ENCODE measurements around the gene PDPK1. TPM values are rescaled to one million over a fixed set of nuclear protein-coding genes. Genes with fewer than 3 reads are reported as not detected.
"Not testable (repeated sequence)": the region's sequence is repeated elsewhere in the genome, so short reads cannot be mapped to it uniquely, and the experiment has no call there.

PDPK1 gene
- total RNA-seq, 4 donors from 2014 or later: 39.6 to 96.9 (median 69.5) TPM

GRCh38 chr16:2577044-2577443 lies 39.2 kb downstream of the PDPK1 start:
- H3K4me1 ChIP-seq; intact Hi-C loops (cut with DNase I; ENCODE audit: low total_unique reads); DNase-seq; H3K36me3 ChIP-seq; H3K27ac ChIP-seq; H3K27me3 ChIP-seq; H3K9me3 ChIP-seq; H3K4me3 ChIP-seq: not testable (repeated sequence)
- in situ Hi-C loops (cut with MboI; ENCODE audit: low pct_ligation_motif_present in 1 of 4, low pct_unique_long_range_greater_than_20kb in 1 of 4, low sequenced_read_pairs in 3 of 4): loop anchor here in 1 of 4 donors (25.0 kb wide), 1 partner anchor 140 kb away; the partner anchor contains the start of gene CCNF
- WGBS, 2 donors (ENCODE audit: low coverage in 1 of 2): 100% methylated on average over 1 of the region's 26 CpGs; no CpG with 5 or more reads in 1 of the 2 donors

DNA sequence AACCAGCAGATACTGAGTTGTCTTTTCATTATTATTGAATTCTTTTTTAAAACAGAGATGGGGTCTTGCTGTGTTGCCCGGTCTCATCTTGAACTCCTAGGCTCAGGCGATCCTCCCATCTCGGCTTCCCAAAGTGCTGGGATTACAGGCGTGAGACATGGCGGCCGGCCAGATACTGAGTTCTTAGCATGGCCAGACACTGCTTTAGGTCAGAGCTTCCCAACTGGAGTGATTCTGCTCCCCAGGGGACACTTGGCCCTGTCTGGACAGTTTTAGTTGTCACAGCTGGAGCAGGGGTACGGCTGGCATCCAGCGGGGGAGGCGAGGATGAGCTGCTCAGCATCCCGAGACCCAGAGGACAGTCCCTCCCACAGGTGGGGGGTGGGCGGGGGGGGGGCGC lies 41.1 kb downstream of the PDPK1 start:
- intact Hi-C loops (cut with DNase I; ENCODE audit: low total_unique reads); H3K4me1 ChIP-seq; H3K9me3 ChIP-seq; DNase-seq; H3K4me3 ChIP-seq; H3K27ac ChIP-seq; H3K36me3 ChIP-seq; H3K27me3 ChIP-seq: not testable (repeated sequence)
- no CpG with 5 or more reads among the region's 12 CpGs for WGBS, 2 donors (ENCODE audit: low coverage in 1 of 2)
- in situ Hi-C loops (cut with MboI; ENCODE audit: low pct_ligation_motif_present in 1 of 4, low pct_unique_long_range_greater_than_20kb in 1 of 4, low sequenced_read_pairs in 3 of 4): loop anchor here in 1 of 4 donors (25.0 kb wide), 1 partner anchor 142 kb away; the partner anchor contains the start of gene CCNF

- H3K36me3 ChIP-seq; H3K27ac ChIP-seq; H3K9me3 ChIP-seq; DNase-seq; H3K4me3 ChIP-seq; H3K27me3 ChIP-seq; H3K4me1 ChIP-seq; intact Hi-C loops (cut with DNase I; ENCODE audit: low total_unique reads): not testable (repeated sequence)
- in situ Hi-C loops (cut with MboI; ENCODE audit: low pct_ligation_motif_present in 1 of 4, low pct_unique_long_range_greater_than_20kb in 1 of 4, low sequenced_read_pairs in 3 of 4): loop anchor here in 1 of 4 donors (25.0 kb wide), 1 partner anchor 143 kb away; the partner anchor contains the start of gene CCNF
- WGBS, 2 donors (ENCODE audit: low coverage in 1 of 2): 75% methylated on average over 6 of the region's 11 CpGs; no CpG with 5 or more reads in 1 of the 2 donors
Measured at GRCh38 chr16:2580143-2580542, 42.3 kb downstream of the PDPK1 start.

DNA sequence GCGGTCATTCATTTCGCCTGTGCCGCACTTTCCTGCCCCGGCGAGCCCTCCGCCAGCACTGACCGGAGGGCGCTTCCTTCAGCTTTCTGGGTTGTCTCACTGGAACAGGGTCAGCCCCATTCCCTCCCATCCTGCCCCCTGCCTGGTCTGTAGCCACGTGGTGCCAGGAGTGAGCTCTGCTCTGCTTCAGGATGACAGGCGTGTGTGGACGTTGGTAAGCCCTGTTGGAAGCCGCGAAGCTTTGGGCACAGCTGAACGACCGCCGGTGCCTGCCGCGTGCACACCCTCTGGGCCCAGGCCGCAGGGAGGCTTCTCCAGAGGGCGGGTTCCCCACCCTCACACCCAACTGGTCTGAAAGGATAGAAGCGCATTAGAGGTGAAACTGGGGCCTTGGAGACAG lies 43.0 kb downstream of the PDPK1 start:
- intact Hi-C loops (cut with DNase I; ENCODE audit: low total_unique reads); H3K9me3 ChIP-seq; H3K4me3 ChIP-seq; H3K27ac ChIP-seq; DNase-seq; H3K36me3 ChIP-seq; H3K4me1 ChIP-seq; H3K27me3 ChIP-seq: not testable (repeated sequence)
- no CpG with 5 or more reads among the region's 21 CpGs for WGBS, 2 donors (ENCODE audit: low coverage in 1 of 2)
- in situ Hi-C loops (cut with MboI; ENCODE audit: low pct_ligation_motif_present in 1 of 4, low pct_unique_long_range_greater_than_20kb in 1 of 4, low sequenced_read_pairs in 3 of 4): loop anchor here in 1 of 4 donors (25.0 kb wide), 1 partner anchor 144 kb away; the partner anchor contains the start of gene CCNF

DNA sequence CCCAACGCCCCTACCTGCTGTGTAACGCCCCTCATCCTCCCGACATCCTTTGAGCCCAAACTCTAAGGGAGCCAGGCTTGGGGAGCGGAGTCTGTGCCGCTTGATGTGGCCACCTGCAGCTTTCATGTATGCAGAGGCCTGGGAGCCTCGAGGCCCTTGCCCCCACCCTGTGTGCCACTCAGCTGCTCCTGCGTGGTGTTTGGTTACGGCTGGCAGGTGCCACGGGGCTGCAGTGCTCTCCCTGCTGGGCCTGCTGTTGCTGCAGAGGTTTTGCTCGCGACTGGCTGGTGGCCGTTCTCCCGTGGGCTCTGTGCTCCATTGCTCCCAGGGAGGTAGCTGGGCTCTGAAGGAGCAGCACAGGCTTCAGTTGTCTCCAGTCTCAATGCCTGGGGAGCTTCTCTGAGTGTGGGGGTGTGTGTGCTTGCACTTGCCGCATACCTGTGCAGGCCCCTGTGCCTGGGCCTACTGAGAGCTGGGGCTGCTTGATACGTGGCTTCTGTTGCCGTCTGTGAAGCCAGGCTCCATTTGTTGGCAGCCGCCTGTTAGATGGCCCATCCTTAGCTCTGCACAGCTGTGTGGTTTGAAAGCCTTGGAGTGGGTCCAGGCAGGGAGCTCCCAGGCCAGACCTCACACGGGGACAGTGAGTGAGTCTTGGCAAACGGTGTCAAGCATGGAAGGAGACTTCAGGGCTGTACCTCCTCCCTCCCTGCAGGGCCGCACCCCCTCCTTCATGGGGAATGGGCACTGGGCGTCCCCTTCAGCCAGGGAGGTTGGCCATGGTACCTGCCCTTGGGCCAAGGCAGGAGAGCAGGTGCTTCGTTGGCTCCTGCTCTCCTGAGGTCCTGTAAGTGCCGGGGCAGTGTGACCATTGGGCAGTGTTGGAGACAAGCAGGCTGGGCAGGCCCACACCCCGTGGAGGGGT lies 47.2 kb downstream of the PDPK1 start:
- WGBS, 2 donors (ENCODE audit: low coverage in 1 of 2): 78% methylated on average over 23 of the region's 24 CpGs; no CpG with 5 or more reads in 1 of the 2 donors
- Histone ChIP-seq H3K27ac (no peak overlapping the region), H3K4me3 (no peak overlapping the region), H3K27me3 (no peaks in the 10 kb centered on the region), H3K4me1 (peaks cover 0 to 6% (median 3%) of the 10 kb centered on the region in 4 donors), H3K9me3 (no peaks in the 10 kb centered on the region), H3K36me3 (peaks cover 0 to 42% (median 12%) of the 10 kb centered on the region in 4 donors)
- intact Hi-C loops (cut with DNase I; ENCODE audit: low total_unique reads): no loop called here
- in situ Hi-C loops (cut with MboI; ENCODE audit: low pct_ligation_motif_present in 1 of 4, low pct_unique_long_range_greater_than_20kb in 1 of 4, low sequenced_read_pairs in 3 of 4): loop anchor here in 1 of 4 donors (25.0 kb wide), 1 partner anchor 148 kb away; the partner anchor contains the start of gene CCNF
- no peak for DNase-seq
- TF ChIP-seq POLR2A (IDR thresholded peaks at IDR 0.05): no peak
- TF ChIP-seq EP300 (IDR thresholded peaks at IDR 0.05; ENCODE audit: low read depth): no peak
- TF ChIP-seq, protein P1, sequence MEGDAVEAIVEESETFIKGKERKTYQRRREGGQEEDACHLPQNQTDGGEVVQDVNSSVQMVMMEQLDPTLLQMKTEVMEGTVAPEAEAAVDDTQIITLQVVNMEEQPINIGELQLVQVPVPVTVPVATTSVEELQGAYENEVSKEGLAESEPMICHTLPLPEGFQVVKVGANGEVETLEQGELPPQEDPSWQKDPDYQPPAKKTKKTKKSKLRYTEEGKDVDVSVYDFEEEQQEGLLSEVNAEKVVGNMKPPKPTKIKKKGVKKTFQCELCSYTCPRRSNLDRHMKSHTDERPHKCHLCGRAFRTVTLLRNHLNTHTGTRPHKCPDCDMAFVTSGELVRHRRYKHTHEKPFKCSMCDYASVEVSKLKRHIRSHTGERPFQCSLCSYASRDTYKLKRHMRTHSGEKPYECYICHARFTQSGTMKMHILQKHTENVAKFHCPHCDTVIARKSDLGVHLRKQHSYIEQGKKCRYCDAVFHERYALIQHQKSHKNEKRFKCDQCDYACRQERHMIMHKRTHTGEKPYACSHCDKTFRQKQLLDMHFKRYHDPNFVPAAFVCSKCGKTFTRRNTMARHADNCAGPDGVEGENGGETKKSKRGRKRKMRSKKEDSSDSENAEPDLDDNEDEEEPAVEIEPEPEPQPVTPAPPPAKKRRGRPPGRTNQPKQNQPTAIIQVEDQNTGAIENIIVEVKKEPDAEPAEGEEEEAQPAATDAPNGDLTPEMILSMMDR (IDR thresholded peaks at IDR 0.05): no peak
- TF ChIP-seq POLR2AphosphoS5 (IDR thresholded peaks at IDR 0.05): no peak

DNA sequence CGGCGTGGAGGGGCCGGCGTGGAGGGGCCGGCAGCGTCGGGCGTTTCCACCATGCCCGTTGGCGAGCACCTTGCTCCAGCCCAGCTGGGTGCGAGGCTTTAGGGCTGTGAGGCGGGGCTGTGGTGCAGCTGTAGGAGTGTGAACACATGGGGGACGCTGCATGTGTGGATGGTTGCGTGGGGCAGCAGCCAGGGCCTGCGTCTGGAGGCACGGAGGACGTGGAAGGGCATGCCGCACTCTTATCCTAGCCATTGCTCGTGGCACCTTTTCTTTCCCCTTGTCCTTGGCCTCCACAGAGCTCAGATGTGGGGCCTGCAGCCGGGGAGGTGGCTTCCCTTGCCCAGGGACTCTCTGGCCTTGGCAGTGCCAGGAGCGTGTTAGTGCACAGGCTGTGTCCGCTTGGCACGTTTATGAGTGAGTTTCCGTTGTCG lies 47.8 kb downstream of the PDPK1 start:
- TF ChIP-seq, protein P1 (IDR thresholded peaks at IDR 0.05): no peak
- no peak for TF ChIP-seq POLR2AphosphoS5 (IDR thresholded peaks at IDR 0.05)
- TF ChIP-seq EP300 (IDR thresholded peaks at IDR 0.05; ENCODE audit: low read depth): no peak
- no peak for TF ChIP-seq POLR2A (IDR thresholded peaks at IDR 0.05)
- Histone ChIP-seq H3K4me1 (peaks cover 0 to 6% (median 3%) of the 10 kb centered on the region in 4 donors), H3K4me3 (no peak overlapping the region), H3K27me3 (no peaks in the 10 kb centered on the region), H3K36me3 (peaks cover 0 to 48% (median 14%) of the 10 kb centered on the region in 4 donors), H3K9me3 (no peaks in the 10 kb centered on the region), H3K27ac (no peak overlapping the region)
- DNase-seq: no peak
- in situ Hi-C loops (cut with MboI; ENCODE audit: low pct_ligation_motif_present in 1 of 4, low pct_unique_long_range_greater_than_20kb in 1 of 4, low sequenced_read_pairs in 3 of 4) (loop anchor here in 1 of 4 donors (25.0 kb wide), 1 partner anchor 148 kb away; the partner anchor contains the start of gene CCNF), intact Hi-C loops (cut with DNase I; ENCODE audit: low total_unique reads) (no loop called here)
- 40 to 95% methylated on average over 1 to 25 of the region's 25 CpGs for WGBS, 2 donors (ENCODE audit: low coverage in 1 of 2)
